ENCODE data around the gene PASD1.
"Not testable (repeated sequence)": the region's sequence is repeated elsewhere in the genome, so short reads cannot be mapped to it uniquely, and the experiment has no call there.

Gene PASD1

GRCh38 chrX:151563449-151563848 is at the start of gene PASD1:
PASD1 (plus strand) TSS chrX:151563675; CDS start chrX:151601554, 37,879 bp downstream.
- no peak within 1 kb of the TSS for H3K4me3 ChIP-seq (ENCODE audit: low read depth, low read length)

GRCh38 chrX:151515237-151515636 is 48.2 kb upstream of the PASD1 start:
- no peak overlapping the region for H3K4me3 ChIP-seq (ENCODE audit: low read depth, low read length)

- H3K4me3 ChIP-seq (ENCODE audit: low read depth, low read length): no peak overlapping the region
Measured at GRCh38 chrX:151516538-151517187, 46.8 kb upstream of the PASD1 start.

GRCh38 chrX:151517421-151517820 is 46.1 kb upstream of the PASD1 start:
- no peak overlapping the region for H3K4me3 ChIP-seq (ENCODE audit: low read depth, low read length)

- H3K4me3 ChIP-seq (ENCODE audit: low read depth, low read length): no peak overlapping the region
Measured at GRCh38 chrX:151523351-151523750, 40.1 kb upstream of the PASD1 start.

GRCh38 chrX:151536571-151536970 is 26.9 kb upstream of the PASD1 start:
- H3K4me3 ChIP-seq (ENCODE audit: low read depth, low read length): no peak overlapping the region

- no peak overlapping the region for H3K4me3 ChIP-seq (ENCODE audit: low read depth, low read length)
Measured at GRCh38 chrX:151537572-151537971, 25.9 kb upstream of the PASD1 start.

- H3K4me3 ChIP-seq (ENCODE audit: low read depth, low read length): no peak overlapping the region
Measured at GRCh38 chrX:151538190-151539122, 25.0 kb upstream of the PASD1 start.

- no peak overlapping the region for H3K4me3 ChIP-seq (ENCODE audit: low read depth, low read length)
Measured at GRCh38 chrX:151543706-151544105, 19.8 kb upstream of the PASD1 start.

GRCh38 chrX:151546226-151546625 is 17.2 kb upstream of the PASD1 start:
- not testable (repeated sequence) for H3K4me3 ChIP-seq (ENCODE audit: low read depth, low read length)

- not testable (repeated sequence) for H3K4me3 ChIP-seq (ENCODE audit: low read depth, low read length)
Measured at GRCh38 chrX:151551176-151551575, 12.3 kb upstream of the PASD1 start.

- no peak overlapping the region for H3K4me3 ChIP-seq (ENCODE audit: low read depth, low read length)
Measured at GRCh38 chrX:151552743-151553142, 10.7 kb upstream of the PASD1 start.

GRCh38 chrX:151555301-151555700 is 8.2 kb upstream of the PASD1 start:
- H3K4me3 ChIP-seq (ENCODE audit: low read depth, low read length): not testable (repeated sequence)

- not testable (repeated sequence) for H3K4me3 ChIP-seq (ENCODE audit: low read depth, low read length)
Measured at GRCh38 chrX:151562485-151562884, 990 bp upstream of the PASD1 start.

- not testable (repeated sequence) for H3K4me3 ChIP-seq (ENCODE audit: low read depth, low read length)
Measured at GRCh38 chrX:151563003-151563402, 472 bp upstream of the PASD1 start.

GRCh38 chrX:151564035-151564434 is 560 bp downstream of the PASD1 start:
- no peak overlapping the region for H3K4me3 ChIP-seq (ENCODE audit: low read depth, low read length)

GRCh38 chrX:151566872-151567271 is 3.4 kb downstream of the PASD1 start:
- H3K4me3 ChIP-seq (ENCODE audit: low read depth, low read length): not testable (repeated sequence)

GRCh38 chrX:151570561-151570960 is 7.1 kb downstream of the PASD1 start:
- H3K4me3 ChIP-seq (ENCODE audit: low read depth, low read length): no peak overlapping the region

- not testable (repeated sequence) for H3K4me3 ChIP-seq (ENCODE audit: low read depth, low read length)
Measured at GRCh38 chrX:151593384-151593783, 29.9 kb downstream of the PASD1 start.

- H3K4me3 ChIP-seq (ENCODE audit: low read depth, low read length): no peak overlapping the region
Measured at GRCh38 chrX:151596282-151596681, 32.8 kb downstream of the PASD1 start.

- H3K4me3 ChIP-seq (ENCODE audit: low read depth, low read length): no peak overlapping the region
Measured at GRCh38 chrX:151604931-151605330, 41.5 kb downstream of the PASD1 start.

- no peak overlapping the region for H3K4me3 ChIP-seq (ENCODE audit: low read depth, low read length)
Measured at GRCh38 chrX:151609222-151609621, 45.7 kb downstream of the PASD1 start.

Measured in iPS-11a (cell line).